Activated T-cell treated with anti-CD3 and anti-CD28 coated beads for 1 hour (primary cell): Measurements from ENCODE around the gene UROD.
"Not testable (repeated sequence)": the region's sequence is repeated elsewhere in the genome, so short reads cannot be mapped to it uniquely, and the experiment has no call there.

Source experiments
- DNase-seq: peaks from one replicate; pipeline ENCODE4 v3.0.0-alpha.2; 2020; ENCODE audit warnings: low read depth

Gene UROD

GRCh38 chr1:45011837-45012638 is at the start of gene UROD:
TSS of gene UROD (plus strand) at chr1:45012254. CDS start at chr1:45012266, 12 bp downstream.
- peak; percentile 78 for DNase-seq

- DNase-seq = no peak
Observed at GRCh38 chr1:44962729-44963128, 49.3 kb upstream of the UROD start.

- no peak for DNase-seq
Observed at GRCh38 chr1:44964396-44964795, 47.7 kb upstream of the UROD start.

GRCh38 chr1:44970317-44970716 is 41.7 kb upstream of the UROD start:
- DNase-seq = no peak

- no peak for DNase-seq
Observed at GRCh38 chr1:44973645-44974044, 38.4 kb upstream of the UROD start.

- DNase-seq = no peak
Observed at GRCh38 chr1:44976252-44976651, 35.8 kb upstream of the UROD start.

- DNase-seq = not testable (repeated sequence)
Observed at GRCh38 chr1:44977372-44977771, 34.7 kb upstream of the UROD start.

- no peak for DNase-seq
Observed at GRCh38 chr1:44985747-44986359, 26.2 kb upstream of the UROD start.

- no peak for DNase-seq
Observed at GRCh38 chr1:44988531-44989156, 23.4 kb upstream of the UROD start.

GRCh38 chr1:44994309-44994898 is 17.6 kb upstream of the UROD start:
- DNase-seq = no peak

- no peak for DNase-seq
Observed at GRCh38 chr1:44995467-44996238, 16.4 kb upstream of the UROD start.

- no peak for DNase-seq
Observed at GRCh38 chr1:44999232-44999631, 12.8 kb upstream of the UROD start.

GRCh38 chr1:45001011-45001481 is 11.0 kb upstream of the UROD start:
- DNase-seq = no peak

- DNase-seq = not testable (repeated sequence)
Observed at GRCh38 chr1:45001576-45001975, 10.5 kb upstream of the UROD start.

- DNase-seq = no peak
Observed at GRCh38 chr1:45002650-45003645, 9.1 kb upstream of the UROD start.

- DNase-seq = no peak
Observed at GRCh38 chr1:45003741-45004140, 8.3 kb upstream of the UROD start.

GRCh38 chr1:45004281-45004920 is 7.7 kb upstream of the UROD start:
- DNase-seq = no peak

- DNase-seq = no peak
Observed at GRCh38 chr1:45005761-45006160, 6.3 kb upstream of the UROD start.

GRCh38 chr1:45007311-45007710 is 4.7 kb upstream of the UROD start:
- no peak for DNase-seq

- no peak for DNase-seq
Observed at GRCh38 chr1:45008076-45008475, 4.0 kb upstream of the UROD start.
